Thoracic aorta (tissue), 2 donors: ENCODE measurements around the gene CNTNAP2. TPM values are rescaled to one million over a fixed set of nuclear protein-coding genes. Genes with fewer than 3 reads are reported as not detected.
"Not testable (repeated sequence)": the region's sequence is repeated elsewhere in the genome, so short reads cannot be mapped to it uniquely, and the experiment has no call there.

Source experiments
- ATAC-seq: fragments of 150-250 bp; one replicate; pipeline ENCODE4 v1.8.0; 2017; ENCODE audit warnings: low read depth; ENCODE audit not compliant: insufficient number of reproducible peaks, low FRiP score
- DNase-seq: peaks from one replicate; pipeline ENCODE4 v3.0.0-alpha.2; 2020; ENCODE audit warnings: low spot score
- H3K27ac ChIP-seq, 2 donors: fragments of 200-600 bp; sonication (generic); 1 replicate in 1 of 2; 2 replicates in 1 of 2; pipeline ENCODE4 v1.5.1; 2016; ENCODE audit warnings: mild to moderate bottlenecking in 2 of 2, moderate library complexity in 2 of 2
- H3K27me3 ChIP-seq: fragments of 200-600 bp; sonication (generic); replicated peaks from 2 replicates; pipeline ENCODE4 v1.6.0; 2016; ENCODE audit warnings: mild to moderate bottlenecking; ENCODE audit not compliant: insufficient read depth
- H3K36me3 ChIP-seq: fragments of 200-600 bp; sonication (generic); one replicate; pipeline ENCODE4 v1.5.1; 2016
- H3K4me1 ChIP-seq, 2 donors: fragments of 200-600 bp; sonication (generic); 1 replicate in 1 of 2; 2 replicates in 1 of 2; pipeline versions ENCODE4 v1.5.1 to v1.6.0; 2016; ENCODE audit warnings: low read depth in 2 of 2, mild to moderate bottlenecking in 1 of 2; ENCODE audit not compliant: control insufficient read depth in 1 of 2
- H3K4me3 ChIP-seq: fragments of 200-600 bp; sonication (generic); 2 replicates; pipeline ENCODE4 v1.5.1; 2016; ENCODE audit warnings: mild to moderate bottlenecking
- H3K9me3 ChIP-seq: fragments of 200-600 bp; sonication (generic); 2 replicates; pipeline ENCODE4 v1.5.1; 2016
- total RNA-seq, 2 donors: library from RNA; depleted of rRNA; stranded (reverse); fragments of >200 nt; gene quantifications; one replicate each; pipeline versions ENCODE4 v1.1.0 to v1.2.3, GENCODE V29; 2016
- TF ChIP-seq, protein P1 (sequence below): fragments of 200-600 bp; sonication (generic); IDR thresholded peaks from one replicate; pipeline ENCODE4 v1.5.1; 2019; ENCODE audit warnings: antibody characterized with exemption

The CNTNAP2 gene
- total RNA-seq, 2 donors from 2014 or later = not detected

DNA sequence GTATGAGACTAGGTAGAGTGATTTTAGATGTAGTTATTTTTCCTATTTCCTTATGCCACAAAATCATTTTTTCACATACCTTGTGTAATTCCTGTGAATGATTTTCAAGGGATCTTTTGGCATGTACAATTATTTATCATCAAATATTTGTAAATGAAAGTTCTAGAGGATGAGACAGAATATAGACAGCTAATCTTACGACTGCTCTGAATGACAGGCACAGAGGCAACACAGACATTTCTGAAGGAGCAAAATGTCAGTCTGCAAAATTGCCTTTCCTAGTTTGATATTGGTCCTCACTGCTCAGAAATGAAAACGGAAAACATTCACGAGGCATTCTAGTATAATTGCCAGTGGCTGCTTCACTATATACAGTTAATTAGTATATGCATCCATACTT is 1663.3 kb downstream of the CNTNAP2 start:
- H3K27ac ChIP-seq = no peak overlapping the region
- H3K4me1 ChIP-seq = no peaks in the 10 kb centered on the region
- no peak for ATAC-seq
- no peaks in the 10 kb centered on the region for H3K36me3 ChIP-seq
- H3K9me3 ChIP-seq = no peaks in the 10 kb centered on the region
- H3K27me3 ChIP-seq = no peaks in the 10 kb centered on the region
- TF ChIP-seq, protein P1, sequence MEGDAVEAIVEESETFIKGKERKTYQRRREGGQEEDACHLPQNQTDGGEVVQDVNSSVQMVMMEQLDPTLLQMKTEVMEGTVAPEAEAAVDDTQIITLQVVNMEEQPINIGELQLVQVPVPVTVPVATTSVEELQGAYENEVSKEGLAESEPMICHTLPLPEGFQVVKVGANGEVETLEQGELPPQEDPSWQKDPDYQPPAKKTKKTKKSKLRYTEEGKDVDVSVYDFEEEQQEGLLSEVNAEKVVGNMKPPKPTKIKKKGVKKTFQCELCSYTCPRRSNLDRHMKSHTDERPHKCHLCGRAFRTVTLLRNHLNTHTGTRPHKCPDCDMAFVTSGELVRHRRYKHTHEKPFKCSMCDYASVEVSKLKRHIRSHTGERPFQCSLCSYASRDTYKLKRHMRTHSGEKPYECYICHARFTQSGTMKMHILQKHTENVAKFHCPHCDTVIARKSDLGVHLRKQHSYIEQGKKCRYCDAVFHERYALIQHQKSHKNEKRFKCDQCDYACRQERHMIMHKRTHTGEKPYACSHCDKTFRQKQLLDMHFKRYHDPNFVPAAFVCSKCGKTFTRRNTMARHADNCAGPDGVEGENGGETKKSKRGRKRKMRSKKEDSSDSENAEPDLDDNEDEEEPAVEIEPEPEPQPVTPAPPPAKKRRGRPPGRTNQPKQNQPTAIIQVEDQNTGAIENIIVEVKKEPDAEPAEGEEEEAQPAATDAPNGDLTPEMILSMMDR = no peak
- no peak overlapping the region for H3K4me3 ChIP-seq
- DNase-seq = no peak

DNA sequence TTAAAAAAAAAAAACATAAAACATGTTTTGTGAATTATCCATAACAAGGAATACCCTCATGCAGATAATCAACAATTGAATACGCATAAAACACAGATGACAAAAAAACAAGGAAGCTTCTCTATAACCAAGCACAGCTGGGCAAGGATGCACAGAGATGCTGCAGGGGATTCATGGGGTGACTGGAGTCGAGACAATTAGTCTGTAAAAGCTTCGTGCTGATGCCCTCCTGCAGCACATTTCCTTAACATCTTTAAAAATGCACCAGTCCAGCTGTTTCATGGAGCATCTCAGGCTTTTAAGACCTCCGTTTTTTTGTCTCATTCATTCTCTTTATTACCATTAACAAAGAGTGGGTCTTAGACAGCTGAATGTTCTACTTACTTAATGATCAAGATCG is 1680.0 kb downstream of the CNTNAP2 start:
- TF ChIP-seq, protein P1 = no peak
- H3K9me3 ChIP-seq = no peaks in the 10 kb centered on the region
- DNase-seq (no peak), ATAC-seq (no peak)
- no peaks in the 10 kb centered on the region for H3K36me3 ChIP-seq
- no peak overlapping the region for H3K27ac ChIP-seq
- no peak overlapping the region for H3K4me3 ChIP-seq
- no peaks in the 10 kb centered on the region for H3K4me1 ChIP-seq
- H3K27me3 ChIP-seq = no peaks in the 10 kb centered on the region

DNA sequence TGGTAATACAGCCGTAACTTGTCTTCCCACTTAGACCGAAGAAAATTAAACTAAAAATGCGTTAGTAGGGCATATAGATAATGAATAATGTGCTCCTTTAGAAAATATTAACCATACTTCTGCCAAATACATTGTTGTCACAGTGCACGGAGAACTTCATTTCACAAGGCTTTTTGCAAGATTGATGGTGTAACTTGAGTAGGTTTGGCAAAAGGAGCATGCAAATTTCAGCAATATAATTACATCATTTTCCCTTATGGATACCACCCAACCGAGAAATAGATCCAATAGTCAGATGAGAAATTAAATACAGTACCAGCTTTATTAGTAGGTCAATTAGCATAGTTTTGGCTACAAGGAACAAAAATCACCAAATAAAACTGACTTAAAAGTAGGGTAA is 1681.4 kb downstream of the CNTNAP2 start:
- Histone ChIP-seq H3K4me3 (no peak overlapping the region), H3K4me1 (no peaks in the 10 kb centered on the region), H3K9me3 (no peaks in the 10 kb centered on the region), H3K36me3 (no peaks in the 10 kb centered on the region), H3K27ac (no peak overlapping the region), H3K27me3 (no peaks in the 10 kb centered on the region)
- ATAC-seq (no peak), DNase-seq (no peak)
- TF ChIP-seq, protein P1 = no peak

DNA sequence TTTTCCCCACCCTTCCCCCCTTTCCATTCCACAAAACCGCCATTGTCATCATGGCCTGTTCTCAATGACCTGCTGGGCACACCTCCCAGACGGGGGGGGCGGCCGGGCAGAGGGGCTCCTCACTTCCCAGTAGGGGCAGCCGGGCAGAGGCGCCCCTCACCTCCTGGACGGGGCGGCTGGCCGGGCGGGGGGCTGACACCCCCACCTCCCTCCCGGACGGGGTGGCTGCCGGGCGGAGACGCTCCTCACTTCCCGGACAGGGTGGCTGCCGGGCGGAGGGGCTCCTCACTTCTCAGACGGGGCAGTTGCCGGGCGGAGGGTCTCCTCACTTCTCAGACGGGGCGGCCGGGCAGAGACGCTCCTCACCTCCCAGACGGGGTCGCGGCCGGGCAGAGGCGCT is 1685.2 kb downstream of the CNTNAP2 start:
- H3K9me3 ChIP-seq, H3K4me1 ChIP-seq, DNase-seq, H3K27ac ChIP-seq, ATAC-seq, H3K36me3 ChIP-seq, H3K27me3 ChIP-seq, H3K4me3 ChIP-seq: not testable (repeated sequence)

DNA sequence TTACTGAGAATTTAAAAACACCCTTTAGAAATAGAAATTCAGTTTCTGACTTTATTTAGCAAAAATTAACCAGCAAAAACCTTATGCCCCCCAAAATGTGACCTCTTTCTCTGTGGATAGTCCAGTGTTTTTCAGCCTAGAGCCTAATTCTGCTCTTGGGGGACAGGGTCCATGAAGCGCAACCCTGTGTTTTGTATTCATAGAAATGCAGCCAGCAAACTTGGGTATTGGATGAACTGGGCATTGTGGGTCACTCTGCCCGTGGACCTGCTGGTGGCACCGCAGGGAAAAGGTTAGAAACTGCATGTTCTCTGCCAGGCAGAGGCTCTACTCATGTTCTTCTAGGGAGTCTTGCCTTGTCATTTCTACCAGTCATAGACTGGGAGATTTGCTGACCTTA is 1686.5 kb downstream of the CNTNAP2 start:
- Histone ChIP-seq H3K27me3 (no peaks in the 10 kb centered on the region), H3K4me3 (no peak overlapping the region), H3K36me3 (no peaks in the 10 kb centered on the region), H3K9me3 (no peaks in the 10 kb centered on the region), H3K4me1 (no peaks in the 10 kb centered on the region), H3K27ac (no peak overlapping the region)
- no peak for DNase-seq
- no peak for ATAC-seq
- TF ChIP-seq, protein P1 = no peak

DNA sequence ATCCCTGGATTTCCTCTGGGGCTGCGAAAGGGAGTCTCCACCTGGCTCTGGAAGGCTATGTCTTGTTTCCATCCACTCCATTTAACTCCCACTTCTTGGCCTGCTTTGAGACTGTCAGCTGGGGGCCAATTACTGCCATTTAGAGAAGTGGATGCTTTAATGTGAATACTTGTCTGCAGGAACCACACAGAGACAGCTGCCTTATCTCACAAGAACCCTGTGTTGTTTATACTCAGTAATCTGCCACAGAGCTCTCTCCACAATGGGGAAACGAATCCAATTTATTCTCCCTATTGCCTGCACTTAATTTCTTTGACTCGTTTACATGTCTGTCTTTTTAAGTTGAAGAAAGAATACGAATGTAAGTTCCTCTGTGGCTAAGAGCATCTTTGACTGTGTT is 1687.0 kb downstream of the CNTNAP2 start:
- TF ChIP-seq, protein P1 = no peak
- Histone ChIP-seq H3K4me3 (no peak overlapping the region), H3K27ac (no peak overlapping the region), H3K9me3 (no peaks in the 10 kb centered on the region), H3K36me3 (no peaks in the 10 kb centered on the region), H3K4me1 (no peaks in the 10 kb centered on the region), H3K27me3 (no peaks in the 10 kb centered on the region)
- no peak for ATAC-seq
- no peak for DNase-seq
